Neural progenitor cell (in vitro differentiated cells): Measurements from ENCODE around the gene NFATC2. TPM values are rescaled to one million over a fixed set of nuclear protein-coding genes. Genes with fewer than 3 reads are reported as not detected.

Experiments used
- DNase-seq: peaks from one replicate; pipeline ENCODE4 v3.0.0-alpha.2; 2016; ENCODE audit warnings: low spot score
- H2AFZ ChIP-seq: fragments of 200-600 bp; sonication (generic); replicated peaks from 2 replicates; pipeline ENCODE4 v1.6.1; 2016; ENCODE audit warnings: antibody characterized with exemption
- H3F3A ChIP-seq: fragments of 200-600 bp; sonication (generic); 2 replicates; pipeline ENCODE4 v1.6.1; 2016; ENCODE audit warnings: antibody characterized with exemption, low read depth
- H3K27ac ChIP-seq: fragments of 200-600 bp; sonication (generic); 2 replicates; pipeline ENCODE4 v1.5.1; 2016; ENCODE audit warnings: mild to moderate bottlenecking
- H3K27me3 ChIP-seq: fragments of 200-600 bp; sonication (generic); 2 replicates; pipeline ENCODE4 v1.6.1; 2016; ENCODE audit warnings: mild to moderate bottlenecking, moderate library complexity
- H3K36me3 ChIP-seq: fragments of 200-600 bp; sonication (generic); 2 replicates; pipeline ENCODE4 v1.5.1; 2016
- H3K4me1 ChIP-seq: fragments of 200-600 bp; sonication (generic); 2 replicates; pipeline ENCODE4 v1.6.1; 2016; ENCODE audit warnings: mixed run types
- H3K4me2 ChIP-seq: fragments of 200-600 bp; sonication (generic); 2 replicates; pipeline ENCODE4 v1.6.1; 2016
- H3K4me3 ChIP-seq: fragments of 200-600 bp; sonication (generic); 2 replicates; pipeline ENCODE4 v1.5.1; 2016
- H3K79me2 ChIP-seq: fragments of 200-600 bp; sonication (generic); 2 replicates; pipeline ENCODE4 v1.6.1; 2016; ENCODE audit warnings: low read depth
- H3K9ac ChIP-seq: fragments of 200-600 bp; sonication (generic); 2 replicates; pipeline ENCODE4 v1.6.1; 2016
- H3K9me3 ChIP-seq: fragments of 200-600 bp; sonication (generic); 2 replicates; pipeline ENCODE4 v1.5.1; 2016; ENCODE audit warnings: low read depth
- H4K20me1 ChIP-seq: fragments of 200-600 bp; sonication (generic); 2 replicates; pipeline ENCODE4 v1.6.1; 2016; ENCODE audit warnings: low read depth
- H3K27ac Mint-ChIP-seq: 3 replicates; pipeline ENCODE4 v1.8.0; 2021; ENCODE audit warnings: mixed read lengths
- H3K27me3 Mint-ChIP-seq: 2 replicates; pipeline ENCODE4 v1.8.0; 2022; ENCODE audit warnings: low read depth, mild to moderate bottlenecking, inconsistent platforms, moderate library complexity, mixed read lengths; ENCODE audit not compliant: insufficient read depth
- H3K36me3 Mint-ChIP-seq: 3 replicates; pipeline ENCODE4 v1.8.0; 2021; ENCODE audit warnings: mixed read lengths
- H3K4me1 Mint-ChIP-seq: 3 replicates; pipeline ENCODE4 v1.8.0; 2021; ENCODE audit warnings: mixed read lengths
- H3K4me3 Mint-ChIP-seq: 3 replicates; pipeline ENCODE4 v1.8.0; 2021; ENCODE audit warnings: mild to moderate bottlenecking, moderate library complexity, mixed read lengths
- H3K9me3 Mint-ChIP-seq: 3 replicates; pipeline ENCODE4 v1.8.0; 2020; ENCODE audit warnings: mixed read lengths
- EZH2 ChIP-seq: fragments of 200-600 bp; sonication (generic); IDR thresholded peaks from 2 replicates; pipeline ENCODE4 v1.6.1; 2017; ENCODE audit warnings: antibody characterized with exemption, mild to moderate bottlenecking, moderate library complexity
- EZH2phosphoT487 ChIP-seq: fragments of 200-600 bp; sonication (generic); IDR thresholded peaks from 2 replicates; pipeline ENCODE4 v1.6.1; 2017; ENCODE audit warnings: antibody characterized with exemption
- total RNA-seq: library from RNA; depleted of rRNA; stranded (reverse); fragments of >200 nt; gene quantifications from 2 replicates; pipeline ENCODE4 v1.2.3, GENCODE V29; 2015; ENCODE audit warnings: low replicate concordance
- TF ChIP-seq, protein P1 (sequence below): fragments of 200-600 bp; sonication (generic); IDR thresholded peaks from 2 replicates; pipeline ENCODE4 v1.5.1; 2017; ENCODE audit warnings: antibody characterized with exemption, mild to moderate bottlenecking

NFATC2 gene
- total RNA-seq, 1 donor from 2014 or later: 0.19 TPM

DNA sequence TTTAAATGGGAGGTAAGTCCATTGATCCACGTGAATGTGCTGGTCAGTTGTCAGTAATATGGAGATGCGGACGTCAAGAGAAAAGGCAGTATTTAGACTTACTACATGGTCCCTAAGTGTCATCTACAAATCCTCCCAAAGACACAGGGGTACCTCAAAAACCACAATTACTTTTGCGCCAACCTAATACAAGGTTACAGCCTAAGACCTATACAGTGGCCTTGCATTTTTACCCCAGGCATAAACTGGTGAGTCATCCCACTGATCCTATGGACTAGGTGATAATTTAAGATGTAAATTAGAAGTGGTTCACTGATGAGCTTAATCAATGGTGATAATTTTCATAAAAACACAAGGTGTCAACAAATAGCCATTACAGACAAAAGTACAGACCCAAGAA lies 141.0 kb downstream of the NFATC2 start:
- H3K9ac ChIP-seq: no peak overlapping the region
- H3K4me1 ChIP-seq: no peaks in the 10 kb centered on the region
- Mint-ChIP-seq H3K4me3 (no peak overlapping the region), H3K4me1 (peaks cover 17% of the 10 kb centered on the region), H3K27me3 (peaks cover 7% of the 10 kb centered on the region), H3K27ac (no peak overlapping the region), H3K36me3 (no peaks in the 10 kb centered on the region), H3K9me3 (no peaks in the 10 kb centered on the region)
- H3F3A ChIP-seq: no peaks in the 10 kb centered on the region
- H3K36me3 ChIP-seq: no peaks in the 10 kb centered on the region
- DNase-seq: no peak
- H3K27ac ChIP-seq: no peak overlapping the region
- no peaks in the 10 kb centered on the region for H4K20me1 ChIP-seq
- no peak overlapping the region for H3K4me3 ChIP-seq
- H2AFZ ChIP-seq: no peak overlapping the region
- H3K9me3 ChIP-seq: no peaks in the 10 kb centered on the region
- no peak overlapping the region for H3K4me2 ChIP-seq
- no peak for TF ChIP-seq EZH2phosphoT487
- no peak for TF ChIP-seq EZH2
- TF ChIP-seq, protein P1, sequence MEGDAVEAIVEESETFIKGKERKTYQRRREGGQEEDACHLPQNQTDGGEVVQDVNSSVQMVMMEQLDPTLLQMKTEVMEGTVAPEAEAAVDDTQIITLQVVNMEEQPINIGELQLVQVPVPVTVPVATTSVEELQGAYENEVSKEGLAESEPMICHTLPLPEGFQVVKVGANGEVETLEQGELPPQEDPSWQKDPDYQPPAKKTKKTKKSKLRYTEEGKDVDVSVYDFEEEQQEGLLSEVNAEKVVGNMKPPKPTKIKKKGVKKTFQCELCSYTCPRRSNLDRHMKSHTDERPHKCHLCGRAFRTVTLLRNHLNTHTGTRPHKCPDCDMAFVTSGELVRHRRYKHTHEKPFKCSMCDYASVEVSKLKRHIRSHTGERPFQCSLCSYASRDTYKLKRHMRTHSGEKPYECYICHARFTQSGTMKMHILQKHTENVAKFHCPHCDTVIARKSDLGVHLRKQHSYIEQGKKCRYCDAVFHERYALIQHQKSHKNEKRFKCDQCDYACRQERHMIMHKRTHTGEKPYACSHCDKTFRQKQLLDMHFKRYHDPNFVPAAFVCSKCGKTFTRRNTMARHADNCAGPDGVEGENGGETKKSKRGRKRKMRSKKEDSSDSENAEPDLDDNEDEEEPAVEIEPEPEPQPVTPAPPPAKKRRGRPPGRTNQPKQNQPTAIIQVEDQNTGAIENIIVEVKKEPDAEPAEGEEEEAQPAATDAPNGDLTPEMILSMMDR: no peak
- no peaks in the 10 kb centered on the region for H3K27me3 ChIP-seq
- H3K79me2 ChIP-seq: no peaks in the 10 kb centered on the region

DNA sequence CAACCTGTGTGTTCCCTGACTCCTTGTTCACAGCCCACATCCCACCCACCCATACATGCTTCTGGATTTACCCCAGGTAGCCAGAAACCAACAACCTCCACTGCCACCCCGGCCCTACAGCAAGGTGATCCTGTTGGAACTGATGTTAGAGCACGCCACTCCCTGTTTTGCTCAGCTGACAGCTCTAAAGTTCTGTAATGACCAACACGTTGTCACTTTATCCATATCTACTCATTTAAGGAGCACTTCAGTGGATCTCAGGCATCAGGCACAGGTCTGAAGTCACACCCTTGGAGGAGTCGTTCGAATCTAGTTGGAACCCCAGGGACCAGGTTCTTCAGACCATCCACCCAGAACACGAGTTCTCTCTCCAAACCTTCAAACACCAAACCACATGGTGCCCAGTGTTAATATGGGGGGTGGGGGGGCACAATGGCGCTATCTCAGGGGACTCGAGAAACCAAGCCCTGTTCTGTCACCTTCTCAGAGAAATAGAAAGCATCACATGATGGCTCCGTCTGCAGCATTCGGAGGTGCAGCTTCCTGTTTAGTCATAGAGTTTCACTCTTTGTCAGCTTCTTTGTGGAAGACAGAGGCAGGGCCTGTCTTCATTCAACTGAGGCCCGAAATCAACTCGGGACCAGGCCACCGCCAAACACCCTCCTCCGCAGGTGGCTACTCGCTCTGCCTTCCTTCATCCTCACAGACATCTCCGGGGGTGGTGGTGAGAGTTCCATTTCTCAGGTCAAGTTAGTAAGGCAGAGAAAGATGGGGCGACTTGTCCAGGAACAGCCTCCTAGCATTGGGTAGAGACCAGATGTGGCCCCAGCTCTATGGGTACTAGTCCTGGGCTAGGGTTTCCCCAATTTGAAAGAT lies 142.2 kb downstream of the NFATC2 start:
- Histone ChIP-seq H3K9ac (no peak overlapping the region), H3K79me2 (no peaks in the 10 kb centered on the region), H3K4me3 (no peak overlapping the region), H3K27ac (no peak overlapping the region), H3K4me2 (no peak overlapping the region), H3K36me3 (no peaks in the 10 kb centered on the region), H3K27me3 (no peaks in the 10 kb centered on the region), H3K9me3 (no peaks in the 10 kb centered on the region), H3K4me1 (no peaks in the 10 kb centered on the region), H2AFZ (no peak overlapping the region), H3F3A (no peaks in the 10 kb centered on the region), H4K20me1 (no peaks in the 10 kb centered on the region)
- H3K4me3 Mint-ChIP-seq: no peak overlapping the region
- peaks cover 17% of the 10 kb centered on the region for H3K4me1 Mint-ChIP-seq
- H3K36me3 Mint-ChIP-seq: no peaks in the 10 kb centered on the region
- no peak for DNase-seq
- H3K27ac Mint-ChIP-seq: no peak overlapping the region
- H3K9me3 Mint-ChIP-seq: no peaks in the 10 kb centered on the region
- TF ChIP-seq, protein P1: no peak
- TF ChIP-seq EZH2: no peak
- TF ChIP-seq EZH2phosphoT487: no peak
- H3K27me3 Mint-ChIP-seq: peaks cover 7% of the 10 kb centered on the region

DNA sequence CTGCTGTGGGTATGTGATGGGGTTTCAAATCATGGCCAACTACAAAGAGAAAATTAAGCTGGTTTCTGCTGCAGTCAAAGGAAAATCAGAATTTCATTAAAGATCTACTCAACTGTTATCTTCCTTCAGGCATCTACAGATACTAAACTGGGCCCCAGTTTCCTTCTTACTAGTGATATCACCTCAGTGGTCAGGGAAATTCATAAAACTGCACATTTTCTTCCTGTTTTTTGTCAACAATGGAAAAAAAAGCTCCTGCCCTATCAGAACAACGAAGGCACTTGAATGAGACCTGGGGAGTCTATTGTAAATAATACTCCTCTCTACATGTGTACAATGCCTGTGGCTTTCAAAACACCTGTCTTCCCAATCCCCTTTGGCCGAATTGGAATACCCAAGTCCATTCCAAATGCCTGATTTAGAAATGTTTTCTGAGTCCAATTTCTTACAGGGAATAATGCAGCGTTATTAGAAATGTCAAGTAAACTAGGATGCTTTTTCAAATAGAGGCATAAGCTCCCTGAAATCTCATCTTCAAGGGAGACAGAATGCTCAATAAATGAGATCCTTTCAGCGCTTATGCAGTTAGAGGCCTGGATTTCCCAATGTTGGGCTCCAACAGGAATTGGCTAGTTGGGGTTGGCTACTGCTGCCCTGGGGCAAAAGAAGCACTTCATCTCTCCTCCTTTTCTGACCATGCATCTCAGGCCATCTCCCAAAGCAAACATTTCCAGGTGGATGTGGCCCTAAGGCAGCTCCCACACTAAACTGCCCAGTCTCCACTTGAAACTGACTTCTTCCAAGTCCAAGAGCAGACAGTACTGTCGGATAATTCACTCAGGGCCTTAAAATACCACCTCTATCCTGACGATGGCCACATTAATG lies 143.3 kb downstream of the NFATC2 start:
- H3K4me1 ChIP-seq: no peaks in the 10 kb centered on the region

More for the DNA sequence above, 143.3 kb downstream of the NFATC2 start:
- Mint-ChIP-seq H3K36me3 (no peaks in the 10 kb centered on the region), H3K27me3 (peaks cover 13% of the 10 kb centered on the region), H3K27ac (no peak overlapping the region), H3K4me1 (peaks cover 23% of the 10 kb centered on the region), H3K4me3 (no peak overlapping the region), H3K9me3 (no peaks in the 10 kb centered on the region)
- H3K79me2 ChIP-seq: no peaks in the 10 kb centered on the region
- no peak overlapping the region for H3K27ac ChIP-seq
- H2AFZ ChIP-seq: no peak overlapping the region
- no peak for DNase-seq
- no peaks in the 10 kb centered on the region for H3K9me3 ChIP-seq
- no peak overlapping the region for H3K4me3 ChIP-seq
- no peak overlapping the region for H3K4me2 ChIP-seq
- H4K20me1 ChIP-seq: no peaks in the 10 kb centered on the region
- H3K27me3 ChIP-seq: no peaks in the 10 kb centered on the region
- H3F3A ChIP-seq: no peaks in the 10 kb centered on the region
- TF ChIP-seq EZH2: no peak
- no peak for TF ChIP-seq EZH2phosphoT487
- TF ChIP-seq, protein P1: no peak
- no peak overlapping the region for H3K9ac ChIP-seq
- no peaks in the 10 kb centered on the region for H3K36me3 ChIP-seq
